RWPE1 (cell line): ENCODE measurements around the gene PPP2R1A.
A peak's percentile ranks its signal among the peaks of the same experiment; 100 is the strongest.
"Not testable (repeated sequence)": the region's sequence is repeated elsewhere in the genome, so short reads cannot be mapped to it uniquely, and the experiment has no call there.

Experiments used
- CTCF ChIA-PET: fragments of 350-600 bp; sonication (Branson Sonifier 250); formaldehyde crosslinking; extraction: SDS; loops from one replicate; lab custom pipeline; 2021; lab: Yijun Ruan, JAX
- POLR2A ChIA-PET: fragments of 400-600 bp; formaldehyde crosslinking; extraction: SDS; loops from one replicate; lab custom pipeline; 2020; ENCODE audit warnings: antibody characterized with exemption; ENCODE audit not compliant: low non-redundant PET; lab: Yijun Ruan, JAX
- DNase-seq: peaks from one replicate; pipeline ENCODE4 v3.0.0; 2012; ENCODE audit warnings: low spot score
- H3K27ac ChIP-seq: fragments of 450-650 bp; 2 replicates; pipeline ENCODE4 v1.5.1; 2017
- CTCF ChIP-seq: fragments of 450-650 bp; conservative IDR thresholded peaks from 2 replicates; pipeline ENCODE4 v1.5.1; 2017; ENCODE audit warnings: low read depth, mild to moderate bottlenecking

The PPP2R1A gene

GRCh38 chr19:52200044-52200443 lies 10.2 kb downstream of the PPP2R1A start:
- ChIA-PET CTCF (no interaction called here), POLR2A (interaction anchor here (0.5 to 1.3 kb wide), 2 partner anchors 11 to 609 kb away, joined by 4 read pairs; partner anchors contain the start of gene PPP2R1A)
- no peak overlapping the region for H3K27ac ChIP-seq
- no peak for TF ChIP-seq CTCF
- peak; percentile 16 for DNase-seq

GRCh38 chr19:52200755-52201391 lies 11.0 kb downstream of the PPP2R1A start:
- CTCF ChIA-PET, H3K27ac ChIP-seq, DNase-seq: not testable (repeated sequence)
- POLR2A ChIA-PET = interaction anchor here (1.3 kb wide), 1 partner anchor 11 kb away, joined by 4 read pairs; the partner anchor contains the start of gene PPP2R1A

DNA sequence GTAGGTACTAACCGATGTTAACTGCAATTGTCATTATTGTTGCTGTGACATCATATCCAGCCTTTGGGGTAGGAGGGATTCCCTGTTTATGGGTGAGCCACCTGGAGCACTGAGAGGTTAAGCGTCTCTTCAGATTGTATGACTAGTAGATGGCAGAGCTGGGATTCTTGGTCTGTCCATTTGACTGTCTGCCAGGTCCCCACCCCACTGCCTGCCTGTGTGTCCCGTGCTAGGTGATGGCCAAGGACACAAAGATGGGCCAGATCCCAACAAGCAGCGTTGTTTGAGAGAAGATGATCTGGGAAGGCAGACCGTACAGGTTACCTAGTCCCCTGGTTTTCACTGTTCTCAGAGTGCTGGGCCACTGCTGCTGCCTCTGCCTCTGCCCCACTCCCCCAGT lies 16.6 kb downstream of the PPP2R1A start:
- ChIA-PET CTCF (no interaction called here), POLR2A (no interaction called here)
- no peak for TF ChIP-seq CTCF
- H3K27ac ChIP-seq = no peak overlapping the region
- no peak for DNase-seq

GRCh38 chr19:52211203-52211602 lies 21.4 kb downstream of the PPP2R1A start:
- no peak for DNase-seq
- ChIA-PET CTCF (no interaction called here), POLR2A (no interaction called here)
- no peak overlapping the region for H3K27ac ChIP-seq
- TF ChIP-seq CTCF = no peak

- no peak for DNase-seq
- H3K27ac ChIP-seq = peak overlapping the region; percentile 29; the same call in 1 of the 2 replicates
- ChIA-PET CTCF (no interaction called here), POLR2A (no interaction called here)
- TF ChIP-seq CTCF = no peak
Measured at GRCh38 chr19:52211926-52212571, 22.2 kb downstream of the PPP2R1A start.

DNA sequence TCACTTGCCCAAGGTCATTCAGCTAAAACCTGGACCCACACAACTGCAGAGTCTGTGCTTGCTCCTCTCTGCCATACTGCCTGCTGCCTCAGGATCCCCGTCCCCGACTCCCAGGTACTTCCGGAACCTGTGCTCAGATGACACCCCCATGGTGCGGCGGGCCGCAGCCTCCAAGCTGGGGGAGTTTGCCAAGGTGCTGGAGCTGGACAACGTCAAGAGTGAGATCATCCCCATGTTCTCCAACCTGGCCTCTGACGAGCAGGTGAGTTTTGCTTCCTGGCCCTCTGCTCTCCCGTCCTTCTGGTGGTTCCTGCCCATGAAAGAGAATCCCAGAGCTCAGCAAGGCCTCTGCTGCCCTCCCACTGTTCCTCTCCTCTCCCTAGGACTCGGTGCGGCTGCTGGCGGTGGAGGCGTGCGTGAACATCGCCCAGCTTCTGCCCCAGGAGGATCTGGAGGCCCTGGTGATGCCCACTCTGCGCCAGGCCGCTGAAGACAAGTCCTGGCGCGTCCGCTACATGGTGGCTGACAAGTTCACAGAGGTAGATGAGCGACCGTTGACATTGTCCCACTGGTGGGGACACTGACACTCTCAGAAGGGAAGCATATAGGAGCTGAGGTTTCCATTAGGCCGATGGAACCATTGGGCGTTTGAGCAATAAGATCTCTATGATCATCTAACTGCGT lies 22.9 kb downstream of the PPP2R1A start:
- no peak for DNase-seq
- peak overlapping the region; percentile 29 for H3K27ac ChIP-seq
- ChIA-PET POLR2A (no interaction called here), CTCF (no interaction called here)
- no peak for TF ChIP-seq CTCF
